ENCODE measurements around the gene PLCL2.
"Not testable (repeated sequence)": the region's sequence is repeated elsewhere in the genome, so short reads cannot be mapped to it uniquely, and the experiment has no call there.

Gene PLCL2

DNA sequence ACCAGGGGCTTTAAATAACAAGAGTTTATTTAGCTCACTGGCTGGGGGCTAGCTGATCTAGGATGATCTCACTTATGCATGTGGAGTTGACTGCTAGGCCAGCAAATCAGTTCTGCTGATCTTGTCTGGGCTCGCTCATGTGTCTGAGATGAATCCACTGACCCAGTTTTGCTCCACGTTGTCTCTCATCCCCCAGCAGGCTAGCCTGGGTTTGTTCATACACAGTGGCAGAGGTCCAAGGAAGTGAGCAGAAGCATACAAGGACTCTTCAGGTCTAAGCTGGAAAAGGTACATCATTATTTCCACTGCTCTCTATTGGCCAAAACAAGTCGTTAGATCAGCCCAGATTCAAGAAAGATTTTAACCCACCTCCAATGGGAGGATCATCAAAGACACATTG, 238.0 kb downstream of the PLCL2 start:
- no peak for DNase-seq (ENCODE audit: low spot score)

DNA sequence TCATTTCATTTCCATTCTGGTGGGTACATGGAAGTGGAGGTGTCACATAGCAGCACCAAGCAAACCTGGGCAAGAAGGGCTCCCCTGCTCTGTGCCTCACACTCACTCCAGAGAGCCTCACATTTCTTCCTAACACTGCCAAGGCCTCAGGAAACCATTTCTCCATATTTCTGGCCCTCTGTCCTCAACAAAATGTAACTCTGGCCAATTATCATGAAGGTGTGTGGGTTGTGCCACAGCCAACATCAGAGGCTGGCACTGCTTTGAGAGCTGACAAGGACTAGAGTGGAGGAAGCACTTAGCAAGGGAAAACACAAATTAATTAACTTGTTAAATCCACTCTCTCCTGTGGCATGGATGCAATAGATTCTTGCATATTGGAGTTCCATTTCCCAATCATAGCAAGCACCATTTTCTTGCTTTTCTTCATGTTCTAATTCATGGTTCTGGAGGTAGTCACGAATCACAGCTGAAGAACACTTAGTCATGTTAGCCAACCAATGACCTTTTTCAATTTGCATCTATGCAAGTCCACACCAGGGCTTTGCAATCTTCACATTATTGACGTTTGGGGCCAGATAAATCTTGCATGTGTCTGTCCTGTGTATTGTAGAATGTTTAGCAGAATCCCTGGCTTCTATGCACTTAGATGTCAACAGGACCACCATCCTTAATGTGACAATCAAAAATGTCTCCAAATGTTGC, 241.1 kb downstream of the PLCL2 start:
- no peak for DNase-seq (ENCODE audit: low spot score)

DNA sequence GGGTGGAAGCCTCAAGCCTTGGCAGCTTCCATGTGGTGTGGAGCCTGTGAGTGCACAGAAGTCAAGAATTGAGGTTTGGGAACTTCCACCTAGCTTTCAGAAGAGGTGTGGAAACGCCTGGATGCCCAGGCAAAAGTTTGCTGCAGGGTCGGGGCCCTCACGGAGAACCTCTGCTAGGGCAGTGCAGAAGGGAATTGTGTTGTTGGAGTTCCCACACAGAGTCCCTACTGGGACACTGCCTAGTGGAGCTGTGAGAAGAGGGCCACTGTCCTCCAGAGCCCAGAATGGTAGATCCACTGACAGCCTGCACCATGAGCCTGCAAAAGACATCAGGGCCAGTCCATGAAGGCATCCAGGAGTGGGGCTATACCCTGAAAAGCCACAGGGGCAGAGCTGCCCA, 243.9 kb downstream of the PLCL2 start:
- not testable (repeated sequence) for DNase-seq (ENCODE audit: low spot score)

DNA sequence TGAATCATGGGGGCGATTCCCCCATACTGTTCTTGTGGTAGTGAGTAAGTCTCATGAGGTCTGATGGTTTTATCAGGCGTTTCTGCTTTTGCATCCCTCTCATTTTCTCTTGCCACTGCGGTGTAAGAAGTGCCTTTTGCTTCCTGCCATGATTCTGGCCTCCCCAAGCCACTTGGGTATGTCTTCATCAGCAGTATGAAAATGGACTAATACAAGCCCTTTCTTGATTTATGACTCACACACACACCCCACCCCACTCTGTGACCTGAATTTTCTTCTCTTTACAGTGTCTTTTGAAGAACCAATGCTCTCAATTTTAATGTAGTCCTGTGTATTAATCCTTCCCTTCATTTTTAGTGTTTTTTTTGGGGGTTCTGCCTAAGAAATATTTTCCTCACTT, 244.8 kb downstream of the PLCL2 start:
- DNase-seq (ENCODE audit: low spot score), result no peak

DNA sequence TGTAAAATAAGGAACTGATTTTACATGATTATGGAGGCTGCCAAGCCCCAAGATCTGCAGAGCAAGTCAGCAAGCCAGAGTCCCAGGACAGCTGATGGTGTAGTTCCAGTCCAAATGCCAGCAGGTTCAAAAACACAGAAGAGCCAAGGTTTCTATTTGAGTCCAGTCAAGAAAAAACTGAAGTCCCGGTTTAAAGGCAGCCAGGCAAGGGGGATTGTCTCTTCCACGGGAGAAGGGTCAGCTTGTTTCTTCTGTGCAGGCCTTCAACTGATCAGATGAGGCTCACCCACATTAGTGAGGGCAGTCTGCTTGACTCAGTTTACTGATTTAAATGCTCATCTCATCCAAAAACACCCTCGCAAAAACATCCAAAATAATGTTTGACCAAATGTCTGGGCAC, 246.2 kb downstream of the PLCL2 start:
- no peak for DNase-seq (ENCODE audit: low spot score)

DNA sequence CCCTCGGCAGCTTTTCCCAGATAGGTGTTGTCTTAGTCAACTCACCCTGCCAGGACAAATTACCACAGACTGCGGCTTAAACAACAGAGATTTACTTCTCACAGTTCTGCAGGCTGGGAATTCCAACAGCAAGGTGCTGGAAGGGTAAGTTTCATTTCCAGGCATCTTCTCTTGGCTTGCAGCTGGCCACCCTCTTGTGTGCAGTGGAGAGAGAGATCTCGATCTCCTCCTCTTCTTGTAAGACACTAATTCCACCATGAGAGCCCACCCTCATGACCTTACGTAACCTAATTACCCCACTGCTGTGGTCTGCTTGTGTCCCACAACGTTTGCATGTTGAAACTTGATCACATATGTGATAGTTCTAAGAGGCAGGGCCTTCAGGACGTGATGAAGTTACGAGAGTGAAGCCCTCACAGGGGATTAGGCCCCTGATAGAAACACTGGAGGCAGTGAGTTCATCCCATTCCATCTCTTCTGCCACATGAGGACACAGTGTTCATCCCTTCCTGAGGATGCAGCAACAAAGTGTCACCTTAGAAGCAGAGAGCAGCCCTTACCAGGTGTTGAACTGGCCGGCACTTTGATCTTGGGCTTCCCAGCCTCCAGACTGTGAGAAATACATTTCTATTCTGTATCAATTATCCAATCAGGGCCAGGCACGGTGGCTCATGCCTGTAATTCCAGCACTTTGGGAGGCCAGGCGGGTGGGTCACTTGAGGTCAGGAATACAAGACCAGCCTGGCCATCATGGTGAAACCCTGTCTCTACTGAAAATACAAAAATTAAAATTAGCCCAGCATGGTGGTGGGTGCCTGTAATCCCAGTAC, 247.7 kb downstream of the PLCL2 start:
- DNase-seq (ENCODE audit: low spot score), result no peak

DNA sequence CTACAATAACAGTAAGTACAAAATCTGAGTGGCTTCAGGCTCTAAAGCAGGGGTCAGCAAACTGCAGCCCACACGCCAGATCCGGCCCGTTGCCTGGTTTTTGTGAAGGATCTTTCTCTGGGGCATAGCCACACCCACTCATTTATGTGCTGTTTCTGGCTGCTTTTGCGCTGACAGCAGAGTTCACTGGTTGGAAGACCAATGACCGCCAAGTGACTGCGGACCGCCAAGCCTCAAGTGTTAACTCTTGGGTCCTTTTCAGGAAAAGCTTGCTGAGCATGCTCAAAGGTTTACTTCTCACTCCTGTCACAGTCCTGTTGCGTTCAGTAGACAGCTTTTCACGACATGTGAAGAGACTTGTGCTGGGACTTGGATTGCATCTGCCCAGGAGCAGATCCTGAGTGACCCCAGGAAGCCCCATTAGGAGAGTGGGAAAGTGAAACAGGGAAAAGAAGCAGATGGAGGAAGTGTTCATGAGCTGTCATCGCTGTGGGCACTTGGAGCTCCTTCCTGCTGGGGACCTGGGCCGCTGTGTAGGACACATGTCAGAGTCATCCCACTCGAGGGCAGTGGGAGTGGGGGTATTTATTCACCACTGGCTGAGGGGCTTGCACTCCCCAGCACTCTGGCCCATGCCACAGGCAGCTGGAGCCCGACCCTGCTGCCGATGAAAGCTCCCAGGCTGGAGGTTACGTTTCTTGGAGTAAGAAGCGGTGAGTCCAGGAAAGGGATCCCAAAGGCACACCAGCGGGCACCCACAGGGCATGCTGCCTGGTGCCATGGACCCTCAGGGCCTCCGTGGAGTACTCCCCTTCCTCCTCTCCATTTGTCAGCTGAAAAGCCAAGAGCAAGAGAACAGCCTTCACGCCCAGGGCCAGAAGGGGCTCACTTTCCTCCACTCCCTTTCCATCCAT, 249.1 kb downstream of the PLCL2 start:
- DNase-seq (ENCODE audit: low spot score), result no peak

DNA sequence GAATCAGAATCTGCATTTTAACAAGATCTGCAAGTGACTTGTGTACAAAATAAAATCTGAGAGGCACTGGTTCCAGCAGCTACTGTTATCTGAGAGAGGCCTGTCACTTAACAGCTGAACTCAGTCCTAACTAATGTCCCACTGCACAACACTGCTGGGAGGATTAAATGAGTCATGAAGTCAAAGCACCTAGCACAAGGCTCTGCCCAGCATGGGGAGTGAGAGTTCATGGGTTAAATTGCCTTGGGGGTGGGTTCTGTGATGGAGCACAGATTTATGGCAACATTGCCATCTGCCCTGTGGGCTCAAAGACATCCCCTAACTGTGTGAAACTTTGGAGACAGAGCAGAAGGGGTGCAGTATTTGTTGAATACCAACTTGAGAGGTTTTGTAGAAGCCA, 250.9 kb downstream of the PLCL2 start:
- DNase-seq (ENCODE audit: low spot score), result no peak

DNA sequence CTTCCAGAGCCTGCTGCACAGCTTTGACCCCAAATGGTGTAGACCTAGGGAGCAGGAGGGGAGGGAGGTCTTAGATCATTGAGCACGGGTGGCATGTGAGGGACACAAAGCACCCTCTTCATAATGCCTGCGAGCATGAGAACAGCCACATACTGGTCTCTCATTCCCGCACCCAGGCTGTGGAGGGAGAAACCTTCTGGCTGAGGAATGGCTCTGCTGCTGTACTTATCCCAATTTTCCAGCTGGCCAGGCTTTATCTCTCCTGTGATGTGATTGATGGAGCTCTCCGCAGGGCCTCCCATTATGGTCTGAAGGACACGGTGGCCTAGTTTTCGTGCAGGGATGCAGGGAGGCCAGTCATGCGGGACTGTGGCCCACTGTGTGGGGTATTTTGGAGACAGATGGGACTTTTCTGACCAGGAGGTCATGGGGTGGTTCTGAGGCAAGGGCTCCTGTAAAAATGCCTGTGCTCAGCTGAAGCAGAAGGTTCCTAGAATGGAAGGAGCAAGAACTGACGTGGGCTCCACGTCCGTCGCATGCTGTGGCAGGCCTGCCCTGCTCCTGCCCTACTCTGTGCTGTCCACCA, 251.5 kb downstream of the PLCL2 start:
- no peak for DNase-seq (ENCODE audit: low spot score)

DNA sequence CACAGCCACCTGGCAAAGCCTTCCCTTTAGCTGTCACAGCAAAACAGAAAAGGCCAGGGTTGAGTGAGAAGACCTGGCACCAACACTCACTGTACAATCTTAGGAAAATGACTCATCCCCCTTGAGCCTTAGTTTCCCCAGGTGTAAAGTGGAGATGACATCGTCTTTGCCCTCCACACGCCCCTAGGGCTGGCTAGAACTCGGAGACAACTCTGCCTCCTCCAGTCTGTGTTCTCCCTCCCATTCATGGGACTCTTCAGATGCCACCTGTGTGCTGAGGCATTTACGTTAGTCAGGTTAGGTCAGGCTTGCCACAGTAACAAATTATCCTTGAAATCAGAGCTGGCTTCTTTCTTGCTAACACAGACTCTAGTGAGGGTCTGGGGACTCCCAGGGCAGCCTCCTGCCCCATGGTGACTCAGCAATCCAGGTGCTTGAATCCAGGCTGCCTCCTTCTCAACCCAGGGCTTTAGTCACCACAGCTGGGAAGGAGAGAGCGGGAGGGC, 252.6 kb downstream of the PLCL2 start:
- DNase-seq (ENCODE audit: low spot score), result no peak

DNA sequence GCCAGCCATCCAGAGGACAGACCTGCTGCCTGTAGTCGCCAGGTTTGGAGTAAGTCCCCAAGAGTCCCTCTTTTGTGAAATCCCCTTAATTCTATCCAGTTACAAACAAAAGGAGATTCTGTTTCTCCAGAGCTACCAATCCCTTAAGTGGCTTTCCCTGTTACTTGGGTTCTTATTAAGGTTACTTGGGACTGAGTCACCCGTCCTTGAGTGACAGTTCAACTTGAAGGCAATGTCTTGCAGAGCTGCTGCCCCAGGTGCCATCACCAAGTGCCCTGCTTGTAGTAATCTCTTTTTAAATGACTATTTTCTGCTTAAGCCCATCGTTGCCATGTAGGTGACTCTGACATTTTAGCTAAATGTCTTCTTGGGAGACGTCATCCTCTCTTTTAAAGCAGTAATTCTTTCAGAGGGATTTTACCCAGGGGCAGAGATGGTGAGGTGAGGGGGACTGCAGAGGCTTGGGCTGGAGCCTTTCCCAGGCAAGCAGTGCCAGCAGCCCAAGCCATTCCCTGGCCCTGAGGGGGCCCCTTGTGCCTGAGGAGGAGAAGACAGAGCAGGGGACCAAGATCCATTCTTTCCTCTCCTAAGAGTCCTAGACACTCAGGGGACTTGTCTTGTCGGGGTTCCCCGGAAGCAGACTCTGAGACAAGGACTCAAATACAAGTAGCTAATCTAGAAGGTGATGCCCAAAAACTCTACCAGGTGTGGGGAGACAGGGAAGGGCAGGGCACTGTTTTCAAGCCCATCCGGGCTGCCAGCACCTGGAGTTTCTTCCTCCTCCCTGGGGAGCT, 253.7 kb downstream of the PLCL2 start:
- DNase-seq (ENCODE audit: low spot score), result no peak

Data from hepatic stellate cell (primary cell).